Hepatocyte (in vitro differentiated cells): ENCODE data around the gene CWF19L1.

Experiments
- EZH2phosphoT487 ChIP-seq: fragments of 200-600 bp; sonication (generic); IDR thresholded peaks from one replicate; pipeline ENCODE4 v1.6.1; 2018; ENCODE audit warnings: antibody characterized with exemption, mild to moderate bottlenecking, low read depth, moderate library complexity; ENCODE audit not compliant: unreplicated experiment, severe bottlenecking
- TF ChIP-seq, protein P1 (sequence below): fragments of 200-600 bp; sonication (generic); IDR thresholded peaks from 2 replicates; pipeline ENCODE4 v1.5.1; 2016; ENCODE audit warnings: antibody characterized with exemption, mild to moderate bottlenecking; ENCODE audit not compliant: poor library complexity

DNA sequence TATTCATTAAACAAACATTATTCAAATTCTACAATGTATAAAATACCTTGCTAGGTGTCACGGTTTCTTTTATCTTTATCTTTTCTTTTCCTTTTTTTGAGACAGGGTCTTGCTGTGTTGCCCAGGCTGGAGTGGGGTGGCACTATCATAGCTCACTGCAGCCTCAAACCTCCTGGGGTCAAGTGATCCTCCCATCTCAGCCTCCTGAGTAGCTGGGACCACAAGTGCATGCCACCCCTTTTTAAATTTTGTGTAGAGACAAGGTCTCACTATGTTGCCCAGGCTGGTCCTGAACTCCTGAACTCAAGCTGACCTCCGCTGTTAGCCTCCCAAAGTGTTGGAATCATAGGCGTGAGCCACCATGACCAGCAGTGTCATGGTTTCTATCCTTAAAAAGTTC, 37.0 kb upstream of the CWF19L1 start:
- TF ChIP-seq, protein P1, sequence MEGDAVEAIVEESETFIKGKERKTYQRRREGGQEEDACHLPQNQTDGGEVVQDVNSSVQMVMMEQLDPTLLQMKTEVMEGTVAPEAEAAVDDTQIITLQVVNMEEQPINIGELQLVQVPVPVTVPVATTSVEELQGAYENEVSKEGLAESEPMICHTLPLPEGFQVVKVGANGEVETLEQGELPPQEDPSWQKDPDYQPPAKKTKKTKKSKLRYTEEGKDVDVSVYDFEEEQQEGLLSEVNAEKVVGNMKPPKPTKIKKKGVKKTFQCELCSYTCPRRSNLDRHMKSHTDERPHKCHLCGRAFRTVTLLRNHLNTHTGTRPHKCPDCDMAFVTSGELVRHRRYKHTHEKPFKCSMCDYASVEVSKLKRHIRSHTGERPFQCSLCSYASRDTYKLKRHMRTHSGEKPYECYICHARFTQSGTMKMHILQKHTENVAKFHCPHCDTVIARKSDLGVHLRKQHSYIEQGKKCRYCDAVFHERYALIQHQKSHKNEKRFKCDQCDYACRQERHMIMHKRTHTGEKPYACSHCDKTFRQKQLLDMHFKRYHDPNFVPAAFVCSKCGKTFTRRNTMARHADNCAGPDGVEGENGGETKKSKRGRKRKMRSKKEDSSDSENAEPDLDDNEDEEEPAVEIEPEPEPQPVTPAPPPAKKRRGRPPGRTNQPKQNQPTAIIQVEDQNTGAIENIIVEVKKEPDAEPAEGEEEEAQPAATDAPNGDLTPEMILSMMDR, result no peak
- TF ChIP-seq EZH2phosphoT487, result no peak
